Loucy (cell line): ENCODE data around the gene RARB.

ENCODE experiments used
- EZH2phosphoT487 ChIP-seq: fragments of 200-600 bp; IDR thresholded peaks from 2 replicates; pipeline ENCODE4 v1.6.1; 2018; ENCODE audit warnings: antibody characterized with exemption, mild to moderate bottlenecking, moderate library complexity, borderline replicate concordance
- TF ChIP-seq, protein P1 (sequence below): fragments of 200-600 bp; sonication (generic); conservative IDR thresholded peaks from 2 replicates; pipeline ENCODE4 v1.5.1; 2014; ENCODE audit warnings: mild to moderate bottlenecking, antibody characterized with exemption, low read length

DNA sequence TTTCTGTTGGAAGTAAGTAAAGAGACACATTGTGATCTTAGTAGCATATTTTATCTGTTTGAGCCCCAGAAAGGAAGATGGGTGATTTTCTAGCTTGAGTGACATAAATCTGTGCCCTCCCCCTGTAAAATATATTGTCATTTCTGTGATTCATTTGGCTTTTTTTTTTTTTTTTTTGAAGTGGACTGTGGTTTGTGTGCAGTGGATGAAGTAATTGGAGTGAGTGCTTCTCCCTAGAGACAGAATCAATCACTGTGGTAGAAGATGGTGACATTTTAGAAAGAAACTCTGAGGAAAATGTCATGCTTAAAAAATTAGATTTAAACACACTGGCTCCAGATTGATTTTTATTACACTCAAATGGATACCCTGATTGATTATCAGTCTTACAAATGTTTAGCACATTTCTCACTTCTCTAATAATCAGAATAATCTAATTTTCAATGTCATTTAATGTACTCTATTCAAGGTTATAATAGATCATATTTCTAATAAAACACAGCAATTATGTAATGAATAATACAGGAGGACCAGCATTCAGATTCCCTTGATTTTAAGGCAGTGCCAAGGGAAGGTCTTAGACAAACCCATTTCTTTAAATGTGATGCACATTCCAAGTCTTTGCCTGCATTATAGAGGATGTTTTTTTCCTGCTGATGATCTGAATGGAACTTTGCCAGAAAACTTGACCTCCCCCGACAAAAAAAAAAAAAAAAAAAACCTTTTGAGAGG, 120.0 kb downstream of the RARB start:
- TF ChIP-seq, protein P1, sequence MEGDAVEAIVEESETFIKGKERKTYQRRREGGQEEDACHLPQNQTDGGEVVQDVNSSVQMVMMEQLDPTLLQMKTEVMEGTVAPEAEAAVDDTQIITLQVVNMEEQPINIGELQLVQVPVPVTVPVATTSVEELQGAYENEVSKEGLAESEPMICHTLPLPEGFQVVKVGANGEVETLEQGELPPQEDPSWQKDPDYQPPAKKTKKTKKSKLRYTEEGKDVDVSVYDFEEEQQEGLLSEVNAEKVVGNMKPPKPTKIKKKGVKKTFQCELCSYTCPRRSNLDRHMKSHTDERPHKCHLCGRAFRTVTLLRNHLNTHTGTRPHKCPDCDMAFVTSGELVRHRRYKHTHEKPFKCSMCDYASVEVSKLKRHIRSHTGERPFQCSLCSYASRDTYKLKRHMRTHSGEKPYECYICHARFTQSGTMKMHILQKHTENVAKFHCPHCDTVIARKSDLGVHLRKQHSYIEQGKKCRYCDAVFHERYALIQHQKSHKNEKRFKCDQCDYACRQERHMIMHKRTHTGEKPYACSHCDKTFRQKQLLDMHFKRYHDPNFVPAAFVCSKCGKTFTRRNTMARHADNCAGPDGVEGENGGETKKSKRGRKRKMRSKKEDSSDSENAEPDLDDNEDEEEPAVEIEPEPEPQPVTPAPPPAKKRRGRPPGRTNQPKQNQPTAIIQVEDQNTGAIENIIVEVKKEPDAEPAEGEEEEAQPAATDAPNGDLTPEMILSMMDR = no peak
- TF ChIP-seq EZH2phosphoT487 = no peak
